NCI-H510A treated with DMSO at 0.1 percent for 48 hours (cell line): Measurements from ENCODE around the gene CD151.

Experiments used
- DNase-seq: peaks from one replicate; lab custom pipeline; 2025; lab: John Stamatoyannopoulos, UW

CD151 gene

GRCh38 chr11:815675-816432 lies 16.9 kb upstream of the CD151 start:
- no peak for DNase-seq

GRCh38 chr11:816433-816779 lies 16.3 kb upstream of the CD151 start:
- DNase-seq: no peak

DNA sequence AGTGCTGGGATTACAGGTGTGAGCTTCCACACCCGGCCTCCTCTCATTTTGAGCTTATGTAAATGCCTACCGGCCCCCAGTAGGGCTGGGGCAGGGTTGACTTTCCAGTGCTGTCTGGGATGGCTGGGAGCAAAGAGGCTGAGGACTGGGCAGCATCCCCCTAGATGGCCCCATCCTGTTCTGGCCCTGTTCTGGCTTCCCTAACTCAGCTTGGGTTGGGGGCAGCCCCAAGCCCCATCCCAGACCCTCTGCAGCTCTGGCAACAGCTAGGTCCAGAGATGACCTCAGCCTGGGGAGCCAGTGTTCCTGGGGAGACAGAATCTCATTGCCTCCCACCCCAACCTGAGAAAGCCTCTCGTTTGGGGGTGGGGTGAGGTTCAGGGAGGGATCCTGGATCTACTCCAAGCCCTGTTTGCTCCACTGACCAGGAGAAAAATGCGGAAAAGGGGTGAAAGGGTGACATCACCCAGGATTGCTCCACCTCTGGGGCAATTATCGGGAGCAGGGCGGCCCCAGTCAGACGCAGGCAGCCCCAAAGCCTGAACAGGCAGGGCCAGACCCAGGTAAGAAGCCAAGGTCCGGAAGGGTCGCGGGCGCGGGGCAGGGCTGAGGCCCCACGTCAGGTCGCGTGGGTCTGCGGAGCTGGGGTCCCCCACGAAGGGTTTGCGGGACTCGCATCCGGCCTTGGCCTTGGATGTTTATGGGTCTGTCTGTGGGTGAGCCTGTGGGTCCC lies 14.2 kb upstream of the CD151 start, which contains the start of gene PNPLA2:
Gene PNPLA2 (plus strand): TSS at position 519 of the 733 bp plus-strand sequence. CDS start 805 bp downstream, outside the sequence.
- no peak for DNase-seq

- DNase-seq: peak; percentile 44
Observed at GRCh38 chr11:819129-819931, 13.4 kb upstream of the CD151 start.

GRCh38 chr11:819943-820649 lies 12.7 kb upstream of the CD151 start:
- DNase-seq: peak; percentile 71

- DNase-seq: no peak
Observed at GRCh38 chr11:820655-821511, 11.9 kb upstream of the CD151 start.

DNA sequence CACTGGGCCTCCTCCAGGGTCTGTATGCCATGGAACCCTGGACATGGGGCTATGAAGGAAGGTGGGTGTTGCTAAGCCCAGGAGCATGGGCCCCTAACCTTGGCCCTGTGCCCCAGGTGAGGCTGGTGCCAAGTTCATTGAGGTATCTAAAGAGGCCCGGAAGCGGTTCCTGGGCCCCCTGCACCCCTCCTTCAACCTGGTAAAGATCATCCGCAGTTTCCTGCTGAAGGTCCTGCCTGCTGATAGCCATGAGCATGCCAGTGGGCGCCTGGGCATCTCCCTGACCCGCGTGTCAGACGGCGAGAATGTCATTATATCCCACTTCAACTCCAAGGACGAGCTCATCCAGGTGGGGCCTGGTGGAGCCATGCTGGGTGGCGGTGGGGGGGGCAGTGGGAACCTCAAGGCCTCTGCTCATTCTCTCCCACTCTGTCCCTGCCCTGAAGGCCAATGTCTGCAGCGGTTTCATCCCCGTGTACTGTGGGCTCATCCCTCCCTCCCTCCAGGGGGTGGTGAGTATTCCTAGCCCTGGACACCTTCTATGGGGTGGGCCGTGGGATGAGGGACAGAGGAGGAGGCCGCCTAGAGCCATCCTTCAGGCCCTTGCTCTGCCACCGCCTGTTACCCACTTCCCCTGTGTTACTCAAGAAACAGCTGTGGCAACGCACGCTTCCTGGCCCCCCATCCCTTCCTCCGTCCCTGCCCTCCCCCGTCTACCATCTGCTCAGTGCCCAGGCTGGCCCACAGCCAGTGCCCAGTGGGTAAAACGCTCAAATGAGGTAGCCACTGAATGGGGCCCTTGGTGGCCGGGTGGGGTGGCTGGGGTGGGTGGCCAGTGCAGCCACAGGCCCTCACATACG lies 11.0 kb upstream of the CD151 start:
- DNase-seq: no peak

- peak; percentile 25 for DNase-seq
Observed at GRCh38 chr11:823441-824291, 9.1 kb upstream of the CD151 start.

- peak; percentile 74 for DNase-seq
Observed at GRCh38 chr11:824292-824880, 8.4 kb upstream of the CD151 start.

GRCh38 chr11:824942-825341 lies 7.8 kb upstream of the CD151 start:
- peak; percentile 21 for DNase-seq

GRCh38 chr11:825366-826226 lies 7.2 kb upstream of the CD151 start:
- DNase-seq: no peak

GRCh38 chr11:826227-826621 lies 6.5 kb upstream of the CD151 start:
- no peak for DNase-seq

- no peak for DNase-seq
Observed at GRCh38 chr11:826836-827145, 6.0 kb upstream of the CD151 start.

DNA sequence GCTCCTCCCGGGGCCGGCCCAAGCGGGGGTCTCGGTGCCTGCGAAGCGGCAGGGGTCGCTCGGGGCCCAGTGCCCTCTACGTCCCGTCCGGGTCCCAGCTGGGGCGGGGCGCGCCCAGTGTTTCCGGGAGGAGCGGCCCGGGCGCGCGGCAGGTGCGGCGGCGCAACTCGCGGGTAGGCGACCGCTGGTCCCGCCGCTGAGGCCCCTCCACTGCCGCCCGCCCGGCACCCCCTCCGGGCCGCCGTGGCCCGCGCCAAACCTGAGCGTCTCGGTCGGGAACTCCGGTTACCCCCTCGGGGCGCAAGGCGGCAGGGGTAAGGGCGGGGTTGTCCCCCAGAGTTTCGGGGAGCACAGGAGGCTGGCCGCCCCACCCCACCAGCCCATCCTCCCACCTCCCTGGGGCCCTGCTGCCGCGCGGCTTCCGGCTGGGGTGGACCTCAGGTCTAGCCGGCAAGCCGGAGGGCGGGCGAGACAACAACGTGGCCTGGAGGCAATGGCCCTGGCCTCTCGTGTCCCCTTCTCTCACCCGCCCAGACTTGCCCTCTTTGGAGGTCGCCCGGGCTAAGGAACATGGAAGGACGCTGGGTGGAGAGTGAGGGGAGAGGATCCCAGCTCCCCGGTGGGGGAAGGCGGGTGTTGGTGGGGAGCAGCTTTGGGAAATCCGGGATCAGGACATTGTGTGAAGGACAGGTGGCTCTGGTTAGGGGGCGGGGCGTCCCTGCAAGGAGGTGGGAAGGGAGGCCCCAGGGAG lies 5.4 kb upstream of the CD151 start:
- DNase-seq: peak; percentile 25

DNA sequence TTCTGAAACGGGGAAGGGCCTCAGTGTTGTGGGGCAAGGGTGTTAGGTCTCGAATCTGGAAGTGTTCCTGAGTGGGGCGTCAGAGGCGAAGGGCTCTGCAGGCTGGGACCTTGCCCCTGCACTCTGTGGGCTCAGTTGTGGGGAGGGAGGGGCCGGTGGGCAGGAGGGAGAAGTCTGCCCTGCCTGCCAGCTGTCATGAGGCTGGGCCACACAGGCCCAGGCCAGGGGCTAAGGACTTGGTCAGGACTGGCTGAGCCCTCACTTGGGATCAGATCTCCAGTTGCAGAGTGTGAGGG lies 4.9 kb upstream of the CD151 start, which contains the start of gene CRACR2B:
Gene CRACR2B (plus strand): TSS at position 23 of the 296 bp plus-strand sequence. CDS start 689 bp downstream, outside the sequence.
- DNase-seq: no peak

GRCh38 chr11:828506-829175 lies 4.1 kb upstream of the CD151 start:
- DNase-seq: no peak
